ENCODE data around the gene KRT13.

DNA sequence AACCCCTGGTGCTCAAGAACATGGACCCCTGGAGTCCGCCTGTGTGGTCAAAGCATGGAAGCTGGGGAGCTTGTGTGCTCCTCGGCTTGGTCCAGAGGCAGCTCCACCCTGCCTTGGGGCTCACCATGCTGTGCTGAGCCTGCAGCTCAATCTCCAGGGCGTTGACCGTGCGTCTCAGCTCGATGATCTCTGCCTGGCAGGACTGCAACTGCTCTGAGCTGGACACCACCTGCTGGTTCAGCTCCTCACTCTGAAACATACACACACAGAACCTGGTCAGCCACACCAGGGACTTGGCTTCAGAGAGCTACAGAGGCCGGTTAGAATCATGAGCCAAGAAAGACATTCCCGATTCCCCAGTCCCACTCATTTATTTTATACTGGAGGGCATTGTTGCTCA lies 27.2 kb downstream of the KRT13 start:
- TF ChIP-seq, protein P1, sequence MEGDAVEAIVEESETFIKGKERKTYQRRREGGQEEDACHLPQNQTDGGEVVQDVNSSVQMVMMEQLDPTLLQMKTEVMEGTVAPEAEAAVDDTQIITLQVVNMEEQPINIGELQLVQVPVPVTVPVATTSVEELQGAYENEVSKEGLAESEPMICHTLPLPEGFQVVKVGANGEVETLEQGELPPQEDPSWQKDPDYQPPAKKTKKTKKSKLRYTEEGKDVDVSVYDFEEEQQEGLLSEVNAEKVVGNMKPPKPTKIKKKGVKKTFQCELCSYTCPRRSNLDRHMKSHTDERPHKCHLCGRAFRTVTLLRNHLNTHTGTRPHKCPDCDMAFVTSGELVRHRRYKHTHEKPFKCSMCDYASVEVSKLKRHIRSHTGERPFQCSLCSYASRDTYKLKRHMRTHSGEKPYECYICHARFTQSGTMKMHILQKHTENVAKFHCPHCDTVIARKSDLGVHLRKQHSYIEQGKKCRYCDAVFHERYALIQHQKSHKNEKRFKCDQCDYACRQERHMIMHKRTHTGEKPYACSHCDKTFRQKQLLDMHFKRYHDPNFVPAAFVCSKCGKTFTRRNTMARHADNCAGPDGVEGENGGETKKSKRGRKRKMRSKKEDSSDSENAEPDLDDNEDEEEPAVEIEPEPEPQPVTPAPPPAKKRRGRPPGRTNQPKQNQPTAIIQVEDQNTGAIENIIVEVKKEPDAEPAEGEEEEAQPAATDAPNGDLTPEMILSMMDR (IDR thresholded peaks at IDR 0.05 in 2 of 3, conservative IDR thresholded peaks at IDR 0.05 in 1 of 3; ENCODE audit: insufficient read depth in 2 of 3, low read depth in 1 of 3, low read length in 3 of 3) = no peak
- TF ChIP-seq ZBTB33 (CRISPR knock-in tag; IDR thresholded peaks at IDR 0.05) = no peak
- TF ChIP-seq ARID1B (IDR thresholded peaks at IDR 0.05) = no peak
- TF ChIP-seq POLR2AphosphoS2 (IDR thresholded peaks at IDR 0.05; ENCODE audit: low read length) = no peak
- TF ChIP-seq ATF4 (CRISPR knock-in tag; IDR thresholded peaks at IDR 0.05) = no peak
- TF ChIP-seq TBP (optimal IDR thresholded peaks at IDR 0.05; ENCODE audit: low read depth, low read length) = no peak
- no peak for TF ChIP-seq SMAD3 (CRISPR knock-in tag; conservative IDR thresholded peaks at IDR 0.05)
- no peak for TF ChIP-seq EP300 (IDR thresholded peaks at IDR 0.05; ENCODE audit: low read length)
- no peak for TF ChIP-seq KDM1A (IDR thresholded peaks at IDR 0.05)
- TF ChIP-seq REST (IDR thresholded peaks at IDR 0.05; ENCODE audit: borderline replicate concordance) = no peak
- no peak for TF ChIP-seq REST (CRISPR knock-in tag; IDR thresholded peaks at IDR 0.05; ENCODE audit: low read depth)
- no peak for TF ChIP-seq CEBPB (tag; IDR thresholded peaks at IDR 0.05)
- TF ChIP-seq RFX5 (IDR thresholded peaks at IDR 0.05; ENCODE audit: low read depth, low read length) = no peak
- no peak for TF ChIP-seq EZH2 (IDR thresholded peaks at IDR 0.05; ENCODE audit: borderline replicate concordance, low read depth, low read length)
- TF ChIP-seq RBM14 (IDR thresholded peaks at IDR 0.05; ENCODE audit: borderline replicate concordance, insufficient read depth, low read depth, low read length) = no peak
